Astrocyte (in vitro differentiated cells and primary cell): ENCODE data around the gene ASCC3. TPM values are rescaled to one million over a fixed set of nuclear protein-coding genes. Genes with fewer than 3 reads are reported as not detected.

ENCODE experiments used
- DNase-seq: peaks from one replicate; pipeline ENCODE4 v3.0.0-alpha.2; 2010; ENCODE audit warnings: low read depth
- FAIRE-seq: peaks from 2 replicates; lab custom pipeline; 2011; peaks lifted over from hg19 to GRCh38; lab: Jason Lieb, UNC
- H2AFZ ChIP-seq: 2 replicates; pipeline ENCODE4 v1.6.0; 2012; ENCODE audit warnings: low read depth, low read length, inconsistent platforms
- H3K27ac ChIP-seq: 2 replicates; pipeline ENCODE4 v1.5.1; 2011; ENCODE audit warnings: low read depth, low read length, inconsistent platforms
- H3K27me3 ChIP-seq: 2 replicates; pipeline ENCODE4 v1.6.0; 2011; ENCODE audit warnings: low read length, inconsistent platforms; ENCODE audit not compliant: insufficient read depth
- H3K36me3 ChIP-seq: 2 replicates; pipeline ENCODE4 v1.5.1; 2011; ENCODE audit warnings: low read length, inconsistent platforms; ENCODE audit not compliant: insufficient read depth
- H3K4me1 ChIP-seq: 2 replicates; pipeline ENCODE4 v1.5.1; 2011; ENCODE audit warnings: low read length, inconsistent platforms; ENCODE audit not compliant: insufficient read depth
- H3K4me2 ChIP-seq: 2 replicates; pipeline ENCODE4 v1.6.0; 2012; ENCODE audit warnings: low read length, inconsistent platforms
- H3K4me3 ChIP-seq: 2 replicates; pipeline ENCODE4 v1.5.1; 2011; ENCODE audit warnings: low read depth, mild to moderate bottlenecking, low read length, inconsistent platforms; ENCODE audit not compliant: insufficient read depth
- H3K79me2 ChIP-seq: 2 replicates; pipeline ENCODE4 v1.6.0; 2012; ENCODE audit warnings: mild to moderate bottlenecking, low read length, inconsistent platforms; ENCODE audit not compliant: insufficient read depth
- H3K9ac ChIP-seq: 2 replicates; pipeline ENCODE4 v1.6.0; 2012; ENCODE audit warnings: mild to moderate bottlenecking, low read length, inconsistent platforms
- H3K9me3 ChIP-seq: 2 replicates; pipeline ENCODE4 v1.5.1; 2012; ENCODE audit warnings: low read depth, mild to moderate bottlenecking, low read length, inconsistent platforms; ENCODE audit not compliant: insufficient read depth
- H4K20me1 ChIP-seq: 2 replicates; pipeline ENCODE4 v1.6.0; 2012; ENCODE audit warnings: low read length, inconsistent platforms; ENCODE audit not compliant: insufficient read depth
- H3K27ac Mint-ChIP-seq: one replicate; pipeline ENCODE4 v1.8.0; 2021; ENCODE audit warnings: mild to moderate bottlenecking, mixed read lengths; ENCODE audit not compliant: unreplicated experiment
- H3K27me3 Mint-ChIP-seq: one replicate; pipeline ENCODE4 v1.8.0; 2021; ENCODE audit warnings: low read depth, mixed read lengths; ENCODE audit not compliant: unreplicated experiment
- H3K36me3 Mint-ChIP-seq: one replicate; pipeline ENCODE4 v1.8.0; 2021; ENCODE audit warnings: low read depth, mixed read lengths; ENCODE audit not compliant: unreplicated experiment
- H3K4me1 Mint-ChIP-seq: one replicate; pipeline ENCODE4 v1.8.0; 2021; ENCODE audit warnings: low read depth, mixed read lengths; ENCODE audit not compliant: unreplicated experiment
- H3K4me3 Mint-ChIP-seq: one replicate; pipeline ENCODE4 v1.8.0; 2021; ENCODE audit warnings: mild to moderate bottlenecking, moderate library complexity, mixed read lengths; ENCODE audit not compliant: unreplicated experiment
- H3K9me3 Mint-ChIP-seq: one replicate; pipeline ENCODE4 v1.8.0; 2021; ENCODE audit warnings: mild to moderate bottlenecking, mixed read lengths; ENCODE audit not compliant: unreplicated experiment
- CTCF ChIP-seq: IDR thresholded peaks from 2 replicates; pipeline ENCODE4 v1.5.1; 2011; ENCODE audit warnings: low read depth, mild to moderate bottlenecking, inconsistent platforms, low read length, moderate library complexity; ENCODE audit not compliant: insufficient read depth
- EZH2 ChIP-seq: IDR thresholded peaks from 2 replicates; pipeline ENCODE4 v1.6.1; 2012; ENCODE audit warnings: mild to moderate bottlenecking, low read length, inconsistent platforms; ENCODE audit not compliant: insufficient read depth
- total RNA-seq: library from RNA; stranded (reverse); gene quantifications from 2 replicates; pipeline ENCODE4 v1.2.1, GENCODE V29; 2021

Gene ASCC3
- total RNA-seq, 1 donor from 2014 or later, result 138 TPM

DNA sequence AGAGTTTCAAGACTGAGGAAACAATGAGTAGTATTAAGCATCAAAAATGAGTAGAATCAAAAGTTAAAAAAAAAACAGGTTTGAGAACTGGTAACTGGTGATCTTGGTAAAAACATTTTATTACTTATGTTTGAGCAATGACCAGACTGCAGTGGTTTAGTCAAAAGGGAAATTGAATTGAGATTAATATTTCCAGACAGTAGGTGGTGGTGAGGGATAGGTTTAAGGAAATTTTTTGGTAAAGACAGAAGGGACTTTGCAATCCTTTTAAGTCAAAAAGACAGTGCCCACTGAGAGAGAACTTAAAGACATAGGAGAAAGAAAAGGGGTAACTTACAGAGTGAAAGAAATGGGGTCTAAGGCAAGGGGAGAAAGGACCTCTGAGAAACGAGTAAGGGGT, 156.9 kb downstream of the ASCC3 start:
- Histone ChIP-seq H3K9ac (no peak overlapping the region), H4K20me1 (peaks cover 8% of the 10 kb centered on the region), H3K4me1 (no peaks in the 10 kb centered on the region), H3K27ac (no peak overlapping the region), H3K9me3 (no peaks in the 10 kb centered on the region), H3K4me2 (no peak overlapping the region), H3K4me3 (no peak overlapping the region), H2AFZ (no peak overlapping the region), H3K36me3 (no peaks in the 10 kb centered on the region), H3K79me2 (no peaks in the 10 kb centered on the region), H3K27me3 (no peaks in the 10 kb centered on the region)
- Mint-ChIP-seq H3K27me3 (no peaks in the 10 kb centered on the region), H3K36me3 (peaks cover 9% of the 10 kb centered on the region), H3K4me3 (peak overlapping the region; percentile 45), H3K27ac (peak overlapping the region; percentile 92), H3K4me1 (peaks cover 29% of the 10 kb centered on the region), H3K9me3 (peaks cover 1% of the 10 kb centered on the region)
- TF ChIP-seq CTCF (no peak), EZH2 (no peak)
- DNase-seq, result no peak
- no peak for FAIRE-seq

DNA sequence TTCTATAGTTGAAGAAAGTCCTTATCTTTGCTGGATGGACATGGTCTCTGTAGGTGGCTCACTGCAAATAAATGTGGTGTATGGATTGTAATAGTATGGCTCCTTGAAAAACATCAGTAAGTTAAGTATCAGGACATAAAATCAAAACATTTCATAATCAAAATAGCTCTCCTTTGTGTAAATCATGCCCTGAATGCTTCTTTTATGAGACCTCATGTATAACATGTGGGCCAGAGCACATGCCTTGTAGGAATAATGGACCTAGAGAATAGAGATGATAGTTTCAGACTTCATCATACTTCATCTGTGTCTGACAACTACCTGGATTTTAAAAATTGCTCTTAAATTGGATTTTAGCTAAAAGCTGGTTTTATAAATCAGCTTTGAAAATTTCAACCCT, 159.9 kb downstream of the ASCC3 start:
- no peaks in the 10 kb centered on the region for H3K79me2 ChIP-seq
- H3K4me3 ChIP-seq, result no peak overlapping the region
- Mint-ChIP-seq H3K27ac (no peak overlapping the region), H3K36me3 (peaks cover 9% of the 10 kb centered on the region), H3K27me3 (no peaks in the 10 kb centered on the region), H3K4me1 (peaks cover 14% of the 10 kb centered on the region), H3K4me3 (no peak overlapping the region), H3K9me3 (no peaks in the 10 kb centered on the region)
- no peaks in the 10 kb centered on the region for H3K9me3 ChIP-seq
- H3K4me1 ChIP-seq, result no peaks in the 10 kb centered on the region
- FAIRE-seq (no peak), DNase-seq (no peak)
- H3K36me3 ChIP-seq, result peaks cover 3% of the 10 kb centered on the region
- H4K20me1 ChIP-seq, result peaks cover 4% of the 10 kb centered on the region
- no peak overlapping the region for H2AFZ ChIP-seq
- H3K27ac ChIP-seq, result no peak overlapping the region
- H3K4me2 ChIP-seq, result no peak overlapping the region
- no peak overlapping the region for H3K9ac ChIP-seq
- TF ChIP-seq EZH2, result no peak
- TF ChIP-seq CTCF, result no peak
- H3K27me3 ChIP-seq, result no peaks in the 10 kb centered on the region

DNA sequence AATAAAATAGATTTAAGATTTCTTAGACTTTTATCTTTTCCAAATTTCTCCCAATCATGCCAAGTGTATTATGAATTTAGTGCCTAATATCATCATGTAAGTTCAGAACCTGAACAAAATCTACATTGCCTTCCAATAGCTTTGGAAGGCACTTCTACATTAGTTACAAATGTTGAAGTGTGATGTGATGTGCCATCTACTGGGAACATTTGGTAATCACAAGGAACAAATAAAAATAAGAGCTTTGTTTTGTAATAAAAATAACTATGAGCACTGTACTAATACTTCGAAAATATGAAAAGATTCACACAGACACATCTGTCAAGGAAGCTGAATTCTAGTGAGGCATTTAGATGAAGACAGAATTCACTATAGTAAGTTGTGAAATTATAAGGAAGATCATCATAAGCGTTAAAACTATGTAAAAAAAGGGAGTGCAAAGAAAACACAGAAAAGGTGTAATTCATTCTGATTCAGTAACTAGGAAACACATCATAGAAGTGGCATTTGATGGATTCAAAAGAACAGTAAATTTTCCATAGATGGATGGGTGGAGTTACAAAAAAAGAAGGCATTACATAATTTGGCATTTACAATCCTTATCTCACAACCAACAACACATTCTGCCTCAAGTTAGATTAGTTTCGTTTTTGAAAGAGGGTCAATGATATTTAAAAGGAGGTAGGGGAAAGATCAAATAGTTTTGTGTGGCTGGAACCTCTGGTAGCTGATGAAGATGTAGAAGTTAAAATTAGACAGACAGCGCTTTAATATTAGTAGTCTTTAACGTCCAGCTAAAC, 161.0 kb downstream of the ASCC3 start:
- FAIRE-seq, result peak; percentile 62
- Histone ChIP-seq H3K36me3 (peaks cover 3% of the 10 kb centered on the region), H2AFZ (no peak overlapping the region), H3K9me3 (no peaks in the 10 kb centered on the region), H3K4me3 (no peak overlapping the region), H3K4me2 (no peak overlapping the region), H3K79me2 (no peaks in the 10 kb centered on the region), H3K27ac (no peak overlapping the region), H3K27me3 (no peaks in the 10 kb centered on the region), H3K4me1 (no peaks in the 10 kb centered on the region), H3K9ac (no peak overlapping the region), H4K20me1 (peaks cover 4% of the 10 kb centered on the region)
- TF ChIP-seq EZH2 (no peak), CTCF (peak; percentile 25)
- H3K27ac Mint-ChIP-seq, result peak overlapping the region; percentile 6
- H3K4me3 Mint-ChIP-seq, result no peak overlapping the region
- peaks cover 6% of the 10 kb centered on the region for H3K36me3 Mint-ChIP-seq
- no peaks in the 10 kb centered on the region for H3K27me3 Mint-ChIP-seq
- H3K4me1 Mint-ChIP-seq, result peaks cover 10% of the 10 kb centered on the region
- no peaks in the 10 kb centered on the region for H3K9me3 Mint-ChIP-seq
- no peak for DNase-seq
